ENCODE results near the gene RAMP3.
"Not testable (repeated sequence)": the region's sequence is repeated elsewhere in the genome, so short reads cannot be mapped to it uniquely, and the experiment has no call there.

Gene RAMP3

GRCh38 chr7:45192621-45193041 lies 35.0 kb downstream of the RAMP3 start:
- Histone ChIP-seq H3K27ac (ENCODE audit: low read length) (no peak overlapping the region), H3K27me3 (ENCODE audit: control insufficient read depth, insufficient read depth, low read length) (no peaks in the 10 kb centered on the region)
- no peak for DNase-seq (ENCODE audit: low read depth, low spot score)

GRCh38 chr7:45193828-45194227 lies 36.2 kb downstream of the RAMP3 start:
- DNase-seq (ENCODE audit: low read depth, low spot score), result no peak
- H3K36me3 ChIP-seq (ENCODE audit: control insufficient read depth, insufficient read depth, low read length), result no peaks in the 10 kb centered on the region
- no peak overlapping the region for H3K4me3 ChIP-seq (ENCODE audit: low read length)
- H3K9me3 ChIP-seq (ENCODE audit: control insufficient read depth, insufficient read depth, low read length), result no peaks in the 10 kb centered on the region
- no CpG with 5 or more reads among the region's 4 CpGs for WGBS (ENCODE audit: insufficient coverage, insufficient read length)
- H3K27ac ChIP-seq (ENCODE audit: low read length), result no peak overlapping the region
- no peaks in the 10 kb centered on the region for H3K4me1 ChIP-seq (ENCODE audit: control insufficient read depth, insufficient read depth, low read length)
- H3K27me3 ChIP-seq (ENCODE audit: control insufficient read depth, insufficient read depth, low read length), result no peaks in the 10 kb centered on the region

More at GRCh38 chr7:45192621-45193041, 35.0 kb downstream of the RAMP3 start:
- WGBS (ENCODE audit: insufficient coverage, insufficient read length), result 100% methylated on average over 1 of the region's 11 CpGs
- Histone ChIP-seq H3K4me3 (ENCODE audit: low read length) (no peak overlapping the region), H3K4me1 (ENCODE audit: control insufficient read depth, insufficient read depth, low read length) (no peaks in the 10 kb centered on the region), H3K36me3 (ENCODE audit: control insufficient read depth, insufficient read depth, low read length) (no peaks in the 10 kb centered on the region), H3K9me3 (ENCODE audit: control insufficient read depth, insufficient read depth, low read length) (no peaks in the 10 kb centered on the region)

GRCh38 chr7:45196374-45196773 lies 38.8 kb downstream of the RAMP3 start:
- Histone ChIP-seq H3K4me1 (ENCODE audit: control insufficient read depth, insufficient read depth, low read length) (no peaks in the 10 kb centered on the region), H3K27me3 (ENCODE audit: control insufficient read depth, insufficient read depth, low read length) (no peaks in the 10 kb centered on the region), H3K4me3 (ENCODE audit: low read length) (no peak overlapping the region), H3K9me3 (ENCODE audit: control insufficient read depth, insufficient read depth, low read length) (no peaks in the 10 kb centered on the region), H3K27ac (ENCODE audit: low read length) (no peak overlapping the region), H3K36me3 (ENCODE audit: control insufficient read depth, insufficient read depth, low read length) (no peaks in the 10 kb centered on the region)
- DNase-seq (ENCODE audit: low read depth, low spot score), result no peak
- whole genome bisulfite sequencing (ENCODE audit: insufficient coverage, insufficient read length), result no CpG with 5 or more reads among the region's 7 CpGs

GRCh38 chr7:45197461-45197860 lies 39.9 kb downstream of the RAMP3 start:
- Histone ChIP-seq H3K4me1 (ENCODE audit: control insufficient read depth, insufficient read depth, low read length) (no peaks in the 10 kb centered on the region), H3K27ac (ENCODE audit: low read length) (no peak overlapping the region), H3K4me3 (ENCODE audit: low read length) (no peak overlapping the region), H3K36me3 (ENCODE audit: control insufficient read depth, insufficient read depth, low read length) (no peaks in the 10 kb centered on the region), H3K9me3 (ENCODE audit: control insufficient read depth, insufficient read depth, low read length) (no peaks in the 10 kb centered on the region), H3K27me3 (ENCODE audit: control insufficient read depth, insufficient read depth, low read length) (no peaks in the 10 kb centered on the region)
- WGBS (ENCODE audit: insufficient coverage, insufficient read length), result no CpG with 5 or more reads among the region's 2 CpGs
- DNase-seq (ENCODE audit: low read depth, low spot score), result no peak

GRCh38 chr7:45198986-45199385 lies 41.4 kb downstream of the RAMP3 start:
- H3K27ac ChIP-seq (ENCODE audit: low read length), result no peak overlapping the region
- no peaks in the 10 kb centered on the region for H3K36me3 ChIP-seq (ENCODE audit: control insufficient read depth, insufficient read depth, low read length)
- no peaks in the 10 kb centered on the region for H3K9me3 ChIP-seq (ENCODE audit: control insufficient read depth, insufficient read depth, low read length)
- DNase-seq (ENCODE audit: low read depth, low spot score), result no peak
- no peak overlapping the region for H3K4me3 ChIP-seq (ENCODE audit: low read length)
- H3K4me1 ChIP-seq (ENCODE audit: control insufficient read depth, insufficient read depth, low read length), result no peaks in the 10 kb centered on the region
- H3K27me3 ChIP-seq (ENCODE audit: control insufficient read depth, insufficient read depth, low read length), result no peaks in the 10 kb centered on the region
- WGBS (ENCODE audit: insufficient coverage, insufficient read length), result no CpG with 5 or more reads among the region's 3 CpGs

- Histone ChIP-seq H3K9me3 (ENCODE audit: control insufficient read depth, insufficient read depth, low read length) (no peaks in the 10 kb centered on the region), H3K4me3 (ENCODE audit: low read length) (no peak overlapping the region), H3K27me3 (ENCODE audit: control insufficient read depth, insufficient read depth, low read length) (no peaks in the 10 kb centered on the region), H3K27ac (ENCODE audit: low read length) (no peak overlapping the region), H3K4me1 (ENCODE audit: control insufficient read depth, insufficient read depth, low read length) (no peaks in the 10 kb centered on the region), H3K36me3 (ENCODE audit: control insufficient read depth, insufficient read depth, low read length) (no peaks in the 10 kb centered on the region)
- no peak for DNase-seq (ENCODE audit: low read depth, low spot score)
- no CpG with 5 or more reads among the region's 4 CpGs for WGBS (ENCODE audit: insufficient coverage, insufficient read length)
Measured at GRCh38 chr7:45199506-45199905, 41.9 kb downstream of the RAMP3 start.

- WGBS (ENCODE audit: insufficient coverage, insufficient read length), result no CpG with 5 or more reads among the region's 6 CpGs
- Histone ChIP-seq H3K27ac (ENCODE audit: low read length) (no peak overlapping the region), H3K27me3 (ENCODE audit: control insufficient read depth, insufficient read depth, low read length) (no peaks in the 10 kb centered on the region), H3K36me3 (ENCODE audit: control insufficient read depth, insufficient read depth, low read length) (no peaks in the 10 kb centered on the region), H3K4me3 (ENCODE audit: low read length) (no peak overlapping the region), H3K9me3 (ENCODE audit: control insufficient read depth, insufficient read depth, low read length) (no peaks in the 10 kb centered on the region), H3K4me1 (ENCODE audit: control insufficient read depth, insufficient read depth, low read length) (no peaks in the 10 kb centered on the region)
- DNase-seq (ENCODE audit: low read depth, low spot score), result no peak
Measured at GRCh38 chr7:45202625-45203024, 45.0 kb downstream of the RAMP3 start.

- no peak overlapping the region for H3K27ac ChIP-seq (ENCODE audit: low read length)
- H3K36me3 ChIP-seq (ENCODE audit: control insufficient read depth, insufficient read depth, low read length), result no peaks in the 10 kb centered on the region
- H3K27me3 ChIP-seq (ENCODE audit: control insufficient read depth, insufficient read depth, low read length), result no peaks in the 10 kb centered on the region
- H3K4me3 ChIP-seq (ENCODE audit: low read length), result no peak overlapping the region
- DNase-seq (ENCODE audit: low read depth, low spot score), result no peak
- H3K9me3 ChIP-seq (ENCODE audit: control insufficient read depth, insufficient read depth, low read length), result no peaks in the 10 kb centered on the region
- WGBS (ENCODE audit: insufficient coverage, insufficient read length), result no CpG with 5 or more reads among the region's 5 CpGs
- no peaks in the 10 kb centered on the region for H3K4me1 ChIP-seq (ENCODE audit: control insufficient read depth, insufficient read depth, low read length)
Measured at GRCh38 chr7:45203036-45203435, 45.4 kb downstream of the RAMP3 start.

- Histone ChIP-seq H3K4me3 (ENCODE audit: low read length) (no peak overlapping the region), H3K4me1 (ENCODE audit: control insufficient read depth, insufficient read depth, low read length) (no peaks in the 10 kb centered on the region), H3K9me3 (ENCODE audit: control insufficient read depth, insufficient read depth, low read length) (no peaks in the 10 kb centered on the region), H3K27me3 (ENCODE audit: control insufficient read depth, insufficient read depth, low read length) (no peaks in the 10 kb centered on the region), H3K36me3 (ENCODE audit: control insufficient read depth, insufficient read depth, low read length) (no peaks in the 10 kb centered on the region), H3K27ac (ENCODE audit: low read length) (no peak overlapping the region)
- DNase-seq (ENCODE audit: low read depth, low spot score), result no peak
- no CpG with 5 or more reads among the region's 7 CpGs for WGBS (ENCODE audit: insufficient coverage, insufficient read length)
Measured at GRCh38 chr7:45203459-45203858, 45.9 kb downstream of the RAMP3 start.

GRCh38 chr7:45203936-45204445 lies 46.4 kb downstream of the RAMP3 start:
- Histone ChIP-seq H3K27me3 (ENCODE audit: control insufficient read depth, insufficient read depth, low read length) (no peaks in the 10 kb centered on the region), H3K4me1 (ENCODE audit: control insufficient read depth, insufficient read depth, low read length) (no peaks in the 10 kb centered on the region), H3K9me3 (ENCODE audit: control insufficient read depth, insufficient read depth, low read length) (no peaks in the 10 kb centered on the region), H3K36me3 (ENCODE audit: control insufficient read depth, insufficient read depth, low read length) (no peaks in the 10 kb centered on the region), H3K27ac (ENCODE audit: low read length) (no peak overlapping the region), H3K4me3 (ENCODE audit: low read length) (no peak overlapping the region)
- WGBS (ENCODE audit: insufficient coverage, insufficient read length), result no CpG with 5 or more reads among the region's 2 CpGs
- DNase-seq (ENCODE audit: low read depth, low spot score), result no peak

- no CpG with 5 or more reads among the region's 5 CpGs for WGBS (ENCODE audit: insufficient coverage, insufficient read length)
- not testable (repeated sequence) for H3K36me3 ChIP-seq (ENCODE audit: control insufficient read depth, insufficient read depth, low read length); DNase-seq (ENCODE audit: low read depth, low spot score); H3K9me3 ChIP-seq (ENCODE audit: control insufficient read depth, insufficient read depth, low read length); H3K4me3 ChIP-seq (ENCODE audit: low read length); H3K27me3 ChIP-seq (ENCODE audit: control insufficient read depth, insufficient read depth, low read length); H3K27ac ChIP-seq (ENCODE audit: low read length); H3K4me1 ChIP-seq (ENCODE audit: control insufficient read depth, insufficient read depth, low read length)
Measured at GRCh38 chr7:45206266-45206665, 48.7 kb downstream of the RAMP3 start.

Measured in iPS DF 6.9 (cell line).